GM12874 (cell line): ENCODE results near the gene TRMT1.
A peak's percentile ranks its signal among the peaks of the same experiment; 100 is the strongest.

Experiments
- CTCF ChIP-seq: IDR thresholded peaks from 2 replicates; pipeline ENCODE4 v1.5.1; 2011; ENCODE audit warnings: low read depth, mild to moderate bottlenecking, control low read depth, low read length, moderate library complexity; ENCODE audit not compliant: insufficient read depth

Gene TRMT1

GRCh38 chr19:13104848-13105711, 11.5 kb downstream of the TRMT1 start:
- TF ChIP-seq CTCF, result no peak

- TF ChIP-seq CTCF, result peak; percentile 100
Measured at GRCh38 chr19:13104360-13104847, 12.1 kb downstream of the TRMT1 start.

GRCh38 chr19:13103581-13104359, 12.8 kb downstream of the TRMT1 start:
- TF ChIP-seq CTCF, result no peak

GRCh38 chr19:13102666-13103580, 13.6 kb downstream of the TRMT1 start, which contains the start of gene LYL1:
LYL1 (minus strand) TSS chr19:13102858; CDS start chr19:13101171, 1,687 bp downstream.
- no peak for TF ChIP-seq CTCF

GRCh38 chr19:13102416-13102665, 14.2 kb downstream of the TRMT1 start:
- no peak for TF ChIP-seq CTCF

- no peak for TF ChIP-seq CTCF
Measured at GRCh38 chr19:13101590-13102415, 14.7 kb downstream of the TRMT1 start.
